Hair follicle dermal papilla cell (primary cell): Measurements from ENCODE around the gene AGAP9. TPM values are rescaled to one million over a fixed set of nuclear protein-coding genes. Genes with fewer than 3 reads are reported as not detected.

ENCODE experiments used
- small RNA-seq: library from RNA; depleted of rRNA; stranded (forward); fragments of <200 nt; gene quantifications from one replicate; pipeline ENCODE3, GENCODE V24; 2012
- total RNA-seq: library from RNA; depleted of rRNA; stranded (reverse); fragments of >200 nt; gene quantifications from 2 replicates; pipeline ENCODE4 v1.2.3, GENCODE V29; 2012

Gene AGAP9
- total RNA-seq = 2.3 and 4.1 TPM in 2 replicates

DNA sequence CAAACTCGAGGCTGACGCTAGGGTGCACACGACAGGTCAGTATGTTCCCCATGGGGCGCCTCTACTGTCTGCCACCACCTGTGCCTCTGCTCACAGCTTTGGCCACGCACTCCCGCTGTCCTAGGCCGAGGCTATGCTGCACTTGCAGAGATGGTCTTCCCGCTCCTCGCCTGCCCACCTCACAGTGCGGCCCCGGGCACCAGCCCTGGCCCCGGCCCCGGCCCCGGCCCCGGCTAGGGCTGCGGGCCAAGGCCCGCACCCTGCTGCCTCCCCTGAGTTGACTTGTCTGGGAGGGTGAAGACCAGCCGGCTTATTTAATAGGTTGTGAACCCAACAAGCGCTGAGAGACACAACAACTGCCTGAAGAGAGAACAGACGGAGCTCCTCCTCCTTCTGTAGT is at the start of gene AGAP9:
AGAP9 (minus strand) TSS at position 164 of the 400 bp plus-strand sequence; CDS start at position 52, 112 bp downstream.

GRCh38 chr10:47491600-47491999 is 31.8 kb downstream of the AGAP9 start, which contains the start of gene FAM25G:
Gene FAM25G, minus strand, starts transcription at chr10:47491700. Its CDS starts 26 bp downstream, at chr10:47491674.

DNA sequence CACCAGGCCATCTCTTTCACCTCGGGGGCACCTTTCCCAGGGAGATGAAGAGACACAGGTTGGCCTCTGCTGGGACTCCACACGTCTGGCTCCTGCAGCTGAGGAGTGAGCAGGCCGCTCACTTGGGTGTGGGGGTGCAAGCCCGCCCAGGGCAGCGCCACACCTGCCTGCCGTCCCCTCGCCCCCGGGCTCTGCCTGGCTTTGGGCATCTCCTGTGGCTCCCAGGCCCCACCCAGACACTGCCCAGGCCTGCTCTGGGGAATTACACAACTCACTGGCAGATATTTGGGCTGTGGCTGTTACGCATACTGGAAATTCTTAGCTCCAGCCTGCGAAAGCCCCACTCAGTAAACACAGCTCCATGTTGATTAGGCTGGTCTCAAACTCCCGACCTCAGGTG is 39.5 kb downstream of the AGAP9 start, which contains the start of gene ANXA8:
ANXA8 (minus strand) TSS at position 193 of the 400 bp plus-strand sequence; CDS start at position 11, 182 bp downstream.

Small RNAs within 50 kb of the gene (small RNA-seq; reads per million reads assigned to genes)
- gene AL591684.3 = not detected
- not detected for gene RNA5SP312

Other genes starting within 250 kb of the AGAP9 start
- not detected in 2 replicates for gene GDF10, start 223.4 kb downstream of the AGAP9 start, total RNA-seq
- not detected in 2 replicates for gene GDF2, start 201.2 kb downstream of the AGAP9 start, total RNA-seq
- not detected in 2 replicates for gene RBP3, start 175.3 kb downstream of the AGAP9 start, total RNA-seq
- under 0.01 TPM in 2 replicates for gene ZNF488, start 139.3 kb downstream of the AGAP9 start, total RNA-seq
- 0.97 and 1.1 TPM in 2 replicates for gene ANXA8, start 39.5 kb downstream of the AGAP9 start, total RNA-seq
- not detected in 2 replicates for gene FAM25G, start 31.9 kb downstream of the AGAP9 start, total RNA-seq
- gene SYT15B, start 240.0 kb upstream of the AGAP9 start, total RNA-seq = under 0.01 TPM in 1 of 2 replicates, not detected in the other